Endodermal cell (in vitro differentiated cells): ENCODE results near the gene PDHB. TPM values are rescaled to one million over a fixed set of nuclear protein-coding genes. Genes with fewer than 3 reads are reported as not detected.
"Not testable (repeated sequence)": the region's sequence is repeated elsewhere in the genome, so short reads cannot be mapped to it uniquely, and the experiment has no call there.

Source experiments
- DNase-seq: peaks from one replicate; pipeline ENCODE4 v3.0.0-alpha.2; 2017
- H3K27ac ChIP-seq: 2 replicates; pipeline ENCODE4 v1.5.1; 2013; ENCODE audit warnings: mild to moderate bottlenecking, low read depth, low read length, moderate library complexity
- H3K27me3 ChIP-seq: 2 replicates; pipeline ENCODE4 v1.6.1; 2013; ENCODE audit warnings: mild to moderate bottlenecking, low read length, moderate library complexity; ENCODE audit not compliant: insufficient read depth, control insufficient read depth, poor library complexity, severe bottlenecking
- H3K36me3 ChIP-seq: 2 replicates; pipeline ENCODE4 v1.7.0; 2013; ENCODE audit warnings: mild to moderate bottlenecking, low read length, moderate library complexity; ENCODE audit not compliant: control insufficient read depth, insufficient read depth
- H3K4me1 ChIP-seq: one replicate; pipeline ENCODE4 v1.7.0; 2013; ENCODE audit warnings: low read length; ENCODE audit not compliant: control insufficient read depth, insufficient read depth
- H3K4me3 ChIP-seq: 2 replicates; pipeline ENCODE4 v1.5.1; 2013; ENCODE audit warnings: mild to moderate bottlenecking, low read length, moderate library complexity
- H3K9ac ChIP-seq: 2 replicates; pipeline ENCODE4 v1.6.1; 2013; ENCODE audit warnings: mild to moderate bottlenecking, low read length, moderate library complexity; ENCODE audit not compliant: poor library complexity, severe bottlenecking; ENCODE audit errors: extremely low read depth
- H3K9me3 ChIP-seq: 2 replicates; pipeline ENCODE4 v1.6.1; 2013; ENCODE audit warnings: mild to moderate bottlenecking, low read length, moderate library complexity; ENCODE audit not compliant: control insufficient read depth
- H3K27ac Mint-ChIP-seq: 2 replicates; pipeline ENCODE4 v1.8.0; 2020; ENCODE audit warnings: mixed read lengths
- H3K27me3 Mint-ChIP-seq: 2 replicates; pipeline ENCODE4 v1.8.0; 2021; ENCODE audit warnings: mild to moderate bottlenecking, mixed read lengths; ENCODE audit not compliant: insufficient read depth
- H3K36me3 Mint-ChIP-seq: 2 replicates; pipeline ENCODE4 v1.8.0; 2020; ENCODE audit warnings: low read depth, mixed read lengths
- H3K4me1 Mint-ChIP-seq: 2 replicates; pipeline ENCODE4 v1.8.0; 2020; ENCODE audit warnings: mixed read lengths
- H3K4me3 Mint-ChIP-seq: 2 replicates; pipeline ENCODE4 v1.8.0; 2020; ENCODE audit warnings: mild to moderate bottlenecking, moderate library complexity, mixed read lengths
- H3K9me3 Mint-ChIP-seq: 2 replicates; pipeline ENCODE4 v1.8.0; 2020; ENCODE audit warnings: mild to moderate bottlenecking, mixed read lengths
- CTCF ChIP-seq: fragments of 200-600 bp; sonication (generic); conservative IDR thresholded peaks from 2 replicates; pipeline ENCODE4 v1.5.0; 2021; ENCODE audit warnings: antibody characterized with exemption, mild to moderate bottlenecking
- WGBS, 2 experiments: methylation state at CpG; one replicate each; pipeline versions ENCODE4 v1.1.5 to v1.1.7; 2013; ENCODE audit warnings: missing lambda C conversion rate in 2 of 2, mixed read lengths in 1 of 2; ENCODE audit not compliant: insufficient coverage in 1 of 2, insufficient read length in 1 of 2; 5-methylcytosine and 5-hydroxymethylcytosine counted together
- total RNA-seq, 2 donors: library from RNA; stranded (reverse); fragmentation: NEBNext Ultra II Directional in 1 of 2; extraction: Animal tissue kit (Norgen Biotek cat#: 25700) in 1 of 2; gene quantifications; 2 replicates in 1 of 2; 3 replicates in 1 of 2; pipeline ENCODE4 v1.2.1, GENCODE V29; 2021

PDHB gene
- total RNA-seq, 2 donors from 2014 or later = 127 to 159 TPM

DNA sequence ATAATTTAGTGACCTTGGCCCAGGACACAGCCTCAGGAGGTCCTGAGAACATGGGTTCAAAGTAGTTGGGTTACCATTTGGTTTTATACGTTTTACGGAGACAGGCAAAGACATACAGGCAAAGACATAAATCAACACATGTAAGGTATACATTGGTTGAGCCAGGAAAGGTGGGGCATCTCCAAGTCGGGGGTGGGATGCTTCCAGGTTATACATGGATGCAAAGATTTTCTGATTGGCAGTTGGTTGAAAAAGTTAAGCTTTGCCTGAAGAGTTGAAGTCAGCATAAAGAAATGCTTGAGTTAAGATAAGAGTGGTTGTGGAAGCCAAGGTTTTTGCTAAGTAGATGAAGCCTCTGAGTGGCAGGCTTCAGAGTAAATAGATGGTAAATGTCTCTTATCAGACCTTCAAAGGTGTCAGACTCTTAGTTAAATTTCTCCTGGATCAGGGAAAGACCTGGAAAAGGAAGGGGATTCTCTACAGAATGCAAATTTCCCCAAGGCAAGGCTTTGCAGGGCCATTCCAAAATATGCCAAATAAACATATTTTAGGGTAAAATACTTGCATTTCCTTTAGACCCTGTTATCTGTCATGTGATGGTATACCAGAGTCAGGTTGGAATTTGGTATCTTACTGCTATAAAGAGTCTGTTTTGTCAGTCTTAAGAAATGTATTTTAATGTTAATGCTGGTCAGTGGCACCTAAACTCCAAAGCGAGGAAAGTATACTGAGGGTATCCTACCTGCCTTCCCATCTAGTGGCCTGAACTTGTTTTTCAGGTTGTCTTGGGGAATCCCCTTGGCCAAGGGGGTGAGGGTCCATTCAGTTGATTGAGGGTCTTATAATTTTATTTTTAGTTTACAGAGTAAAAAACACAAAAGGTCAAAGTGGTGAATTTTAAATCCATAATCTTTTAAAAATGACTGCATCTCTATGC, 8.2 kb upstream of the PDHB start:
- peak; percentile 66 for DNase-seq
- peaks cover 5% of the 10 kb centered on the region for H3K9me3 ChIP-seq
- H3K4me3 ChIP-seq = no peak overlapping the region
- H3K27me3 Mint-ChIP-seq = no peaks in the 10 kb centered on the region
- H3K9me3 Mint-ChIP-seq = peaks cover 1% of the 10 kb centered on the region
- peak overlapping the region; percentile 85 for H3K27ac Mint-ChIP-seq
- H3K4me1 ChIP-seq = peaks cover 6% of the 10 kb centered on the region
- no peak overlapping the region for H3K4me3 Mint-ChIP-seq
- H3K36me3 Mint-ChIP-seq = no peaks in the 10 kb centered on the region
- peaks cover 49% of the 10 kb centered on the region for H3K4me1 Mint-ChIP-seq
- no peaks in the 10 kb centered on the region for H3K36me3 ChIP-seq
- no peak overlapping the region for H3K27ac ChIP-seq
- peak overlapping the region; percentile 39 for H3K9ac ChIP-seq
- WGBS, 2 experiments = 60 to 72% methylated on average over 3 to 4 of the region's 4 CpGs
- peak; percentile 19 for TF ChIP-seq CTCF
- H3K27me3 ChIP-seq = no peaks in the 10 kb centered on the region

- not testable (repeated sequence) for H3K27me3 ChIP-seq, H3K9me3 Mint-ChIP-seq, H3K9ac ChIP-seq, H3K4me3 Mint-ChIP-seq, H3K4me1 ChIP-seq, H3K4me3 ChIP-seq, H3K27me3 Mint-ChIP-seq, H3K27ac ChIP-seq, H3K9me3 ChIP-seq, H3K36me3 Mint-ChIP-seq, H3K36me3 ChIP-seq
- DNase-seq = peak; percentile 72
- Mint-ChIP-seq H3K27ac (peak overlapping the region; percentile 85), H3K4me1 (peaks cover 55% of the 10 kb centered on the region)
- 55 to 74% methylated on average over 5 to 6 of the region's 6 CpGs for WGBS, 2 experiments
Observed at GRCh38 chr3:58440996-58441355, 7.3 kb upstream of the PDHB start.

DNA sequence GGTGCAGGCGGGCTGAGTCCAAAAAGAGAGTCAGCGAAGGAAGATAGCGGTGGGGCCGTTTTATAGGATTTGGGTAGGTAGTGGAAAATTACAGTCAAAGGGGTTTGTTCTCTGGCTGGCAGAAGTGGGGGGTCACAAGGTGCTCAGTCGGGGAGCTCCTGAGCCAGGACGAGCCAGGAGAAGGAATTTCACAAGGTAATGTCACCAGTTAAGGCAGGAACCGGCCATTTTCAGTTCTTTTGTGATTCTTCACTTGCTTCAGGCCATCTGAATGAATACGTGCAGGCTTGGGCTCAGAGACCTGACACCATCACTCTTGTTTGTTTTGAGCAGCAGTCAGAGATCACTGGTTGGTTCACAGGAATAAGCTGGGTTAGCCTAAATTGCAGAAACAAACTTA, 3.6 kb upstream of the PDHB start:
- not testable (repeated sequence) for H3K27me3 Mint-ChIP-seq, H3K9me3 Mint-ChIP-seq, H3K4me3 Mint-ChIP-seq, H3K9me3 ChIP-seq, H3K4me3 ChIP-seq, H3K9ac ChIP-seq, H3K27ac ChIP-seq, H3K36me3 ChIP-seq, H3K27me3 ChIP-seq, H3K36me3 Mint-ChIP-seq
- 62 to 76% methylated on average over 6 to 8 of the region's 8 CpGs for WGBS, 2 experiments
- DNase-seq = peak; percentile 83
- H3K4me1 Mint-ChIP-seq = peaks cover 57% of the 10 kb centered on the region
- peaks cover 19% of the 10 kb centered on the region for H3K4me1 ChIP-seq
- H3K27ac Mint-ChIP-seq = peak overlapping the region; percentile 95

DNA sequence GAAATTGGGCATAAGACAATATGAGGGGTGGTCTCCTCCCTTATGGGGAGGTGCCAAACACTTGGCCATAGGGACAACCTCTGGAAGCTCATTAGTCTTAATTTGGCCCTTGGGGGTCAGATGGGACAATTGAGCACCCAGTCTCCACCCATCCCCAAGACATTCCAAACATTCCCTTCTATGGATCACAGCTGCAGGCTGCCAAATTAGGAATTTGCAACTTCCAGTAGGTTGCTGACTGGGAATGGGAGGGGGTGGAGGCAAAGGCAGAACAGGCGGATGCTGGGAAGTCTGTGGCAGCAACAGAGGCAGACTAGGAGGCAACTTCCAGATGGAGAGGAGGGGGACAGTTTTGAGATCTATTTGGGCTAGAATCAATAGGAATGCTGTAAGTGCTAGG, 1.4 kb upstream of the PDHB start:
- no peak for TF ChIP-seq CTCF
- H3K9ac ChIP-seq = peak overlapping the region; percentile 42
- Mint-ChIP-seq H3K4me1 (peaks cover 39% of the 10 kb centered on the region), H3K36me3 (peaks cover 23% of the 10 kb centered on the region), H3K27me3 (no peaks in the 10 kb centered on the region), H3K9me3 (peaks cover 1% of the 10 kb centered on the region), H3K4me3 (peak overlapping the region; percentile 90), H3K27ac (peak overlapping the region; percentile 98)
- peaks cover 24% of the 10 kb centered on the region for H3K36me3 ChIP-seq
- peaks cover 5% of the 10 kb centered on the region for H3K9me3 ChIP-seq
- WGBS, 2 experiments = 36 to 71% methylated on average over 1 of the region's 1 CpG
- DNase-seq = peak; percentile 92
- H3K27me3 ChIP-seq = no peaks in the 10 kb centered on the region
- H3K4me3 ChIP-seq = no peak overlapping the region
- peaks cover 14% of the 10 kb centered on the region for H3K4me1 ChIP-seq
- H3K27ac ChIP-seq = peak overlapping the region; percentile 35
